IMR-90 (cell line): ENCODE measurements around the gene PILRB. TPM values are rescaled to one million over a fixed set of nuclear protein-coding genes. Genes with fewer than 3 reads are reported as not detected.
"Not testable (repeated sequence)": the region's sequence is repeated elsewhere in the genome, so short reads cannot be mapped to it uniquely, and the experiment has no call there.

Experiments used
- ATAC-seq: fragments of 200-7000 bp; cut with Tn5 transposase; 2 replicates; pipeline ENCODE4 v1.9.1; 2020; ENCODE audit warnings: low read depth, mild to moderate bottlenecking, moderate library complexity
- BruUV-seq: library from RNA; stranded (reverse); fragments of 400-500 nt; replicated peaks from 2 replicates; lab custom pipeline; 2021; lab: Mats Ljungman, UMichigan
- CTCF ChIA-PET: fragments of 300-600 bp; formaldehyde crosslinking; extraction: SDS; loops from one replicate; lab custom pipeline; 2021; ENCODE audit warnings: antibody characterized with exemption; lab: Yijun Ruan, JAX
- POLR2A ChIA-PET: fragments of 300-600 bp; sonication (Branson Sonifier 250); formaldehyde crosslinking; loops from one replicate; lab custom pipeline; 2022; ENCODE audit warnings: antibody characterized with exemption; ENCODE audit not compliant: unreplicated experiment; lab: Charles Lee
- DNase-seq: peaks from one replicate; pipeline ENCODE4 v3.0.0; 2013
- H2AFZ ChIP-seq: replicated peaks from 2 replicates; pipeline ENCODE3; 2013; ENCODE audit warnings: low read length, mild to moderate bottlenecking; ENCODE audit not compliant: poor library complexity
- H2AK5ac ChIP-seq: 2 replicates; pipeline ENCODE4 v1.6.1; 2013; ENCODE audit warnings: low read depth, low read length, inconsistent platforms
- H2AK9ac ChIP-seq: replicated peaks from 2 replicates; pipeline ENCODE3; 2013; ENCODE audit warnings: mild to moderate bottlenecking, low read depth, low read length, moderate library complexity; ENCODE audit not compliant: poor library complexity
- H2BK120ac ChIP-seq: 2 replicates; pipeline ENCODE4 v1.6.1; 2013; ENCODE audit warnings: low read depth, low read length, inconsistent platforms
- H2BK15ac ChIP-seq: 3 replicates; pipeline ENCODE4 v1.6.1; 2013; ENCODE audit warnings: low read depth, low read length, inconsistent platforms
- H2BK20ac ChIP-seq: 2 replicates; pipeline ENCODE4 v1.6.1; 2013; ENCODE audit warnings: low read depth, mild to moderate bottlenecking, inconsistent platforms, low read length, moderate library complexity
- H2BK5ac ChIP-seq: 2 replicates; pipeline ENCODE4 v1.6.1; 2013; ENCODE audit warnings: mild to moderate bottlenecking, low read depth, low read length, inconsistent platforms; ENCODE audit not compliant: poor library complexity, severe bottlenecking
- H3K14ac ChIP-seq: replicated peaks from 2 replicates; pipeline ENCODE4 v1.6.1; 2013; ENCODE audit warnings: low read depth, low read length, inconsistent platforms
- H3K18ac ChIP-seq: 2 replicates; pipeline ENCODE4 v1.6.1; 2013; ENCODE audit warnings: low read depth, low read length, control low read depth
- H3K23ac ChIP-seq: 2 replicates; pipeline ENCODE4 v1.6.1; 2013; ENCODE audit warnings: low read depth, low read length, inconsistent platforms
- H3K27ac ChIP-seq: 2 replicates; pipeline ENCODE4 v1.5.1; 2013; ENCODE audit warnings: mild to moderate bottlenecking, control low read depth, low read length; ENCODE audit not compliant: insufficient read depth
- H3K27me3 ChIP-seq: 2 replicates; pipeline ENCODE4 v1.6.1; 2013; ENCODE audit warnings: low read length; ENCODE audit not compliant: control insufficient read depth, insufficient read depth
- H3K36me3 ChIP-seq: 2 replicates; pipeline ENCODE4 v1.6.1; 2013; ENCODE audit warnings: low read length, mixed read lengths; ENCODE audit not compliant: control insufficient read depth, insufficient read depth
- H3K4ac ChIP-seq: 2 replicates; pipeline ENCODE4 v1.6.1; 2013; ENCODE audit warnings: low read depth, low read length, inconsistent platforms
- H3K4me1 ChIP-seq: 2 replicates; pipeline ENCODE4 v1.6.1; 2013; ENCODE audit warnings: low read length, mixed read lengths; ENCODE audit not compliant: control insufficient read depth, insufficient read depth
- H3K4me2 ChIP-seq: 2 replicates; pipeline ENCODE4 v1.6.1; 2013; ENCODE audit warnings: low read depth, mild to moderate bottlenecking, control low read depth, low read length, moderate library complexity
- H3K4me3 ChIP-seq: 2 replicates; pipeline ENCODE4 v1.5.1; 2013; ENCODE audit warnings: low read depth, mild to moderate bottlenecking, control low read depth, low read length, moderate library complexity; ENCODE audit not compliant: insufficient read depth
- H3K56ac ChIP-seq: 2 replicates; pipeline ENCODE4 v1.6.1; 2013; ENCODE audit warnings: low read length, inconsistent platforms; ENCODE audit not compliant: insufficient read depth; ENCODE audit errors: extremely low read depth
- H3K79me1 ChIP-seq, 2 experiments: 2 replicates each; pipeline ENCODE4 v1.6.1; 2013; ENCODE audit warnings: low read length in 2 of 2, inconsistent platforms in 1 of 2, low read depth in 1 of 2
- H3K9ac ChIP-seq: 2 replicates; pipeline ENCODE4 v1.6.1; 2013; ENCODE audit warnings: low read depth, low read length, control low read depth
- H3K9me1 ChIP-seq: 2 replicates; pipeline ENCODE4 v1.6.1; 2013; ENCODE audit warnings: low read length, inconsistent platforms; ENCODE audit not compliant: insufficient read depth
- H3K9me3 ChIP-seq: 2 replicates; pipeline ENCODE4 v1.6.1; 2013; ENCODE audit warnings: low read length; ENCODE audit not compliant: control insufficient read depth, insufficient read depth
- H4K20me1 ChIP-seq: 2 replicates; pipeline ENCODE4 v1.6.1; 2013; ENCODE audit warnings: low read length, inconsistent platforms; ENCODE audit not compliant: insufficient read depth
- H4K5ac ChIP-seq: 2 replicates; pipeline ENCODE4 v1.6.1; 2013; ENCODE audit warnings: mild to moderate bottlenecking, low read depth, low read length, control low read depth
- H4K8ac ChIP-seq, 2 experiments: 2 replicates each; pipeline ENCODE4 v1.6.1; 2013; ENCODE audit warnings: low read depth in 2 of 2, low read length in 2 of 2, control low read depth in 1 of 2, inconsistent platforms in 1 of 2
- H4K91ac ChIP-seq: 2 replicates; pipeline ENCODE4 v1.6.1; 2013; ENCODE audit warnings: low read depth, low read length, inconsistent platforms; ENCODE audit not compliant: insufficient read depth
- WGBS, 2 experiments: methylation state at CpG; one replicate each; pipeline versions ENCODE4 v1.1.5 to v1.1.7; 2013; ENCODE audit warnings: missing lambda C conversion rate in 2 of 2; ENCODE audit not compliant: insufficient read length in 1 of 2; ENCODE audit errors: extremely low coverage in 2 of 2; 5-methylcytosine and 5-hydroxymethylcytosine counted together
- dilution Hi-C: fragments of 300-500 bp; cut with HindIII; formaldehyde crosslinking; loops from one replicate; pipeline ENCODE4 v1.14.3; 2018; ENCODE audit warnings: low sequenced_read_pairs; ENCODE audit not compliant: unreplicated experiment
- in situ Hi-C: fragments of 300-500 bp; cut with MboI; formaldehyde crosslinking; loops from 3 replicates; pipeline ENCODE4 v1.14.3; 2019; ENCODE audit warnings: low sequenced_read_pairs, inconsistent platforms, mixed read lengths
- intact Hi-C: fragments of 100-400 bp; cut with micrococcal nuclease; formaldehyde crosslinking; loops from 2 replicates; pipeline ENCODE4 v1.10.0; 2022
- polyA plus RNA-seq, 3 experiments: library from polyadenylated mRNA; depleted of rRNA; stranded (reverse); fragments of >200 nt; gene quantifications; 2 replicates each; pipeline ENCODE4 v1.2.3, GENCODE V29; 2012; ENCODE audit warnings: low replicate concordance in 1 of 3
- total RNA-seq: library from RNA; depleted of rRNA; stranded (reverse); fragments of >200 nt; gene quantifications from 2 replicates; pipeline ENCODE4 v1.2.3, GENCODE V29; 2012

Gene PILRB
- total and polyA plus RNA-seq, 2 of the 4 experiments (the other 2 are of a cell fraction), result 3.4 to 22.2 TPM

DNA sequence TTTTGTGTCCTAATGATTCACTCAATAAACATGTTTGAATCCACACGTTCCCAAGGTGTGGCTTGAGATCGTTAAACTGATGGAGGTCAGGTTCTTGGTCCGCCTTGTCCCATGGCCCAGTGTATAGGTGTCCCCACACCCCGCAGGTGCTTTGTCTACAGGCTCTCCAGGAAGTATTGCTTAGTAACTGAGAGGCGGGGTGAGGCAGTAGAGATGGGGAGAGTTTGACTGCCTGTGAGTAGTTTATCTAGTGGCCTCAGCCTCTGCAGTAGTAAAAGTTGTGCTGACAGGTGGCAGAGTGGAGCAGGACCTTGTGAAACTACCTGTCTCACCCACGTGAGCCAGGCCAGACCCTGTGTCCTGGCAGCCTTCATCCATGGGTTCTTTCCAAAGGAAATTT lies 16.6 kb upstream of the PILRB start:
- intact Hi-C loops, POLR2A ChIA-PET: not testable (repeated sequence)
- in situ Hi-C loops, result loop anchor here (10.0 kb wide), 1 partner anchor 206 kb away; no protein-coding TSS in a partner anchor

More for the DNA sequence above, 16.6 kb upstream of the PILRB start:
- H4K91ac ChIP-seq, H4K5ac ChIP-seq, H2AFZ ChIP-seq, H2AK9ac ChIP-seq, H3K9me1 ChIP-seq, H3K4me1 ChIP-seq, H2BK5ac ChIP-seq, H2BK120ac ChIP-seq, H3K56ac ChIP-seq, H2BK20ac ChIP-seq, dilution Hi-C loops, CTCF ChIA-PET, H3K27me3 ChIP-seq, H3K18ac ChIP-seq, H3K14ac ChIP-seq, H2AK5ac ChIP-seq, H3K4ac ChIP-seq, DNase-seq, H3K27ac ChIP-seq, H3K4me2 ChIP-seq, H3K23ac ChIP-seq, ATAC-seq, H2BK15ac ChIP-seq, H3K9me3 ChIP-seq, H3K9ac ChIP-seq, H4K20me1 ChIP-seq, BruUV-seq, H4K8ac ChIP-seq, H3K4me3 ChIP-seq: not testable (repeated sequence)
- peaks cover 13% of the 10 kb centered on the region for H3K36me3 ChIP-seq
- H3K79me1 ChIP-seq, result peaks cover 9 to 17% of the 10 kb centered on the region in 2 experiments
- 100% methylated on average over 1 of the region's 6 CpGs; no CpG with 5 or more reads in 1 of the 2 experiments for WGBS, 2 experiments
